Muscle of back (tissue), 11 donors: ENCODE measurements around the gene AFAP1L1. TPM values are rescaled to one million over a fixed set of nuclear protein-coding genes. Genes with fewer than 3 reads are reported as not detected.

Experiments
- DNase-seq, 3 donors: peaks; one replicate each; pipeline versions ENCODE4 v3.0.0 to v3.0.0-alpha.2; 2013
- polyA plus RNA-seq, 10 donors: library from polyadenylated mRNA; unstranded; fragments of 120-200 nt; gene quantifications; one replicate each; pipeline ENCODE4 v1.2.1, GENCODE V29; 2013; ENCODE audit not compliant: insufficient read length in 10 of 10

Gene AFAP1L1
- polyA plus RNA-seq, 10 donors: 60.2 to 98.1 (median 87.5) TPM

- no peak for DNase-seq
Observed at GRCh38 chr5:149282966-149283332, 11.3 kb downstream of the AFAP1L1 start.

GRCh38 chr5:149283626-149284480 lies 12.2 kb downstream of the AFAP1L1 start:
- DNase-seq: no peak

GRCh38 chr5:149284501-149284900 lies 12.8 kb downstream of the AFAP1L1 start:
- DNase-seq: no peak

- DNase-seq: no peak
Observed at GRCh38 chr5:149285153-149285552, 13.5 kb downstream of the AFAP1L1 start.

- peak in 1 of 3 donors; percentile 70 for DNase-seq
Observed at GRCh38 chr5:149288436-149288835, 16.8 kb downstream of the AFAP1L1 start.

GRCh38 chr5:149289301-149289700 lies 17.6 kb downstream of the AFAP1L1 start:
- DNase-seq: peak in 1 of 3 donors; percentile 42

GRCh38 chr5:149294872-149295829 lies 23.5 kb downstream of the AFAP1L1 start:
- DNase-seq: no peak

GRCh38 chr5:149297340-149298025 lies 25.8 kb downstream of the AFAP1L1 start:
- DNase-seq: no peak

GRCh38 chr5:149298163-149298562 lies 26.5 kb downstream of the AFAP1L1 start:
- no peak for DNase-seq

GRCh38 chr5:149298842-149299404 lies 27.3 kb downstream of the AFAP1L1 start:
- no peak for DNase-seq

- DNase-seq: no peak
Observed at GRCh38 chr5:149299451-149300054, 27.9 kb downstream of the AFAP1L1 start.

- DNase-seq: no peak
Observed at GRCh38 chr5:149300441-149300840, 28.8 kb downstream of the AFAP1L1 start.

- no peak for DNase-seq
Observed at GRCh38 chr5:149301049-149301743, 29.5 kb downstream of the AFAP1L1 start.

GRCh38 chr5:149301744-149302380 lies 30.2 kb downstream of the AFAP1L1 start:
- DNase-seq: no peak

GRCh38 chr5:149302641-149303040 lies 31.0 kb downstream of the AFAP1L1 start:
- no peak for DNase-seq

- no peak for DNase-seq
Observed at GRCh38 chr5:149303210-149303609, 31.6 kb downstream of the AFAP1L1 start.

GRCh38 chr5:149304195-149305078 lies 32.8 kb downstream of the AFAP1L1 start:
- no peak for DNase-seq

GRCh38 chr5:149309354-149309753 lies 37.7 kb downstream of the AFAP1L1 start:
- DNase-seq: no peak

- no peak for DNase-seq
Observed at GRCh38 chr5:149310488-149310887, 38.8 kb downstream of the AFAP1L1 start.
